Limb (tissue), 2 donors: ENCODE results near the gene CALCOCO1.
"Not testable (repeated sequence)": the region's sequence is repeated elsewhere in the genome, so short reads cannot be mapped to it uniquely, and the experiment has no call there.

Source experiments
- DNase-seq, 2 donors: peaks; one replicate each; pipeline ENCODE4 v3.0.0-alpha.2; 2016; ENCODE audit errors: extremely low spot score in 2 of 2

Gene CALCOCO1

DNA sequence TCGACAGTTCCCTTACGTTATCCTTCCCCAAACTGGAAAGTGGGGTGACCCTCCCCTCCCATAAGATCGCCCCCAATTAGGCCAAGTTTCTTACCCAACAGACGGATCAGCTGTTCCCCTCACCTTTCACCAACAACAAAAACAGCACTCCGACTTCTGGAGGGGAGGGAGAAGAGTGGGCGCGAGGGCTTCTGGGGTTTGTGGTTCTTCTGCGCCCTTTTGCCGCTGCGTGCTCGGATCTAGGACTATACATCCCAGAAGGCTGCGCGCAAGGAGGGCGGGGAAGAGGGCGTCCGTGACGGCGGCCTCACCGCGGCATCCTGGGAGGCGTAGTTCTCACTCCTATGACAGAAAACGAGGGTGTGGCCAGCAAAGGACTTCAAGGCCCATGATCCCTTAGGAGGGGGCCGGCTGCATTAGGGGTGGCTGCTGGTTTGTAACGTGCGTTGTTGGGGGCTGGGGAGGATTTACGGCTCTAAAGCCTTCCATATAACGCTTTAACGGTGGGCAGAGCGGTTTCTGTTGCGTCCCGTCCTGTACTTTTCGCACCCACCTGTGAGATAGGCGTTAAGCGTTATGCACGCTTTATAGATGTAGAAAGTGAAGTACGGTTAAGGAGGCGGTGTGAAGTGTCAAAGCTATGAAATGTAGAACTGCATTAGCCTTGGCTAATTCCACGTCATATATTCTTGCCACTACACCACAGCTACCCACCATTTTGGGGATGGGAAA, at the start of gene CALCOCO1:
CALCOCO1 (minus strand) TSS at position 143 of the 732 bp plus-strand sequence. CDS start 2,210 bp downstream, outside the sequence.
- DNase-seq, result peak; percentile 97 to 98

- no peak for DNase-seq
Observed at GRCh38 chr12:53776872-53777271, 49.6 kb upstream of the CALCOCO1 start.

DNA sequence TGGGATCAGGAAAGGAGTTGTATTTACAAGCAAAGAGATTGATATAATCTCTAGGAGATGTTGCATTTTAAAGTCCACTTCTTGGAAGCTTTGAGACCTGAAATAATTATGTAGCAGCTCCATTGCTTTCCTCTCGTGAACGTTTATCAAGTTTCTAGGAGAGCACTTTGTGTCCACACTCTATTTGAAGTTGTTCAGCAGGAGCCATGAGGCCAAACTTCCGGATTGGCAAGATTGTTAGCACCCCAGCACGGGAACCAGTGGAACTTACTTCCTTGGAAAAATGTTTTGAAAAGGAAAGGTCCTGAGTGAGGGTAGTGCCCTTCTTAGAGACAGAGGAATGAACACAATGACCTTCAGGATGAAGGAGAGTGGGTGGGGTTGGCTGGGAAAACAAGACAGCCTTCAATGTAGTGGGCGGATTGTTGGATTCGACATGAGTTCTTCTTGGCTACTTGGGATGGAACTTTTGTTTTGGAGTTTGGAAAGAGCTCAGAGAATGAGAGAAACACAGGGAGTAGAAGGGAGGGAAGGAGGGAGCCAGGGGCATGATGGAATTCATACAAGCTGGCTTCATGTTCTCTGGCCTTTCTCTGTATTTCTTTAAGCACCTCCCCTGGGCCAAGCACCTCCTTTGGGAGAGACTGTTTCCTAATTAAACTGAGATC, 48.4 kb upstream of the CALCOCO1 start:
- DNase-seq, result no peak

- DNase-seq, result no peak
Observed at GRCh38 chr12:53770281-53770680, 43.0 kb upstream of the CALCOCO1 start.

DNA sequence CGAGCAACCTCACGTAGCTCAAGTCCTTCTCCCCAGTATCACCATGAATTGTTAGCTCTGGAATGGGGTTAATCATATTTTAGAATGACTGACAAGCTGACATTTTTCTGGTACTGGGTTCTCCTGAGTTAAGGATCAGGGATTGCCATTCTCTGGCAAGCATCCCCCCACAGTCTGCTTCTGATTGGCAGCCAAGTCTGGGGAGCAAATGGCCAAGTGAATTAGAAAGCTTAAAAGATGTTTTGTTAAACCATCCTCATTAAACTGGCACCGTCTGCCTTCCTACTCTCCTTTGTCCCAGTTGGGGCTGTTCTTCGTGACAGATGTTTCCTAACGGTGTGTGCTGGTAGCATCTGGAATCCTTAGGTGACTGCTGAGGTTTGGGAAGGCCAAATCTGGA, 41.7 kb upstream of the CALCOCO1 start:
- DNase-seq, result no peak

DNA sequence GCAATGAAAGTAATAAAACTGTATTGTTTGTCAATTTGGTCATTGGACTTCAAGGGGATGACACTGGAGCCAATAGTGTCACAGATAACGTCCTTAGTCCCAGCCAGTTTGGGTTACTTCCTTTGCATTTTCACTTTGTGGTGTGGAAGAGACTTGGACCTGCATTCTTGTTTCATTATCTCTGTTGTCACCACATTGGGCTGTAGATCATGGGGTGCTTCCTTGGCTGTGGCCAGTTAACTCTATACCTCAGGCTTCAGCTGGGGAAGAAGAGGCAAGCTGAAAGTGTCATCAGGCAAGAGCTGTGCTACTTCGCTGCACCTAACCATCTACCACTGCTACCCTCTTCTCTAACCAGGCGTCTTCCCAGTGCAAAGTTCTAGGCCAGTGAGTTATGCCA, 39.6 kb upstream of the CALCOCO1 start:
- DNase-seq, result no peak

DNA sequence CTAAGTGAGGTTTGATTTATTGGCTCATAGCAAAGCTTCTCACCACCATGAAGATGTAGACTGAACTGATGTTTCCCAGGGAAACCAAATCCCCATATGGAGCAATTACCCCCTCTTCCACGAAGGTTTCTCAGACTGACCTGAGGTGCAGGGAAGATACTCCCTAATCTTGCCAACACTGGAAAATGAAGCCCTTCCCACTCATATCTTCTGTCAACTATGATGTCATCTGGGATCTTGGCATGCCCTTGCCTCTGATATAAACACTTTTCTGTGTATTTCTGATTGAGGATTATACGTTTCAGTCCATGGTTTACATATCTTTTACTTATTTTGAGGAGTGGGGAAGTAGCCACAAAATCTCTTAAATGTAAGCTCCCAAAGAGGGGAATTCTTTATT, 38.6 kb upstream of the CALCOCO1 start:
- no peak for DNase-seq

DNA sequence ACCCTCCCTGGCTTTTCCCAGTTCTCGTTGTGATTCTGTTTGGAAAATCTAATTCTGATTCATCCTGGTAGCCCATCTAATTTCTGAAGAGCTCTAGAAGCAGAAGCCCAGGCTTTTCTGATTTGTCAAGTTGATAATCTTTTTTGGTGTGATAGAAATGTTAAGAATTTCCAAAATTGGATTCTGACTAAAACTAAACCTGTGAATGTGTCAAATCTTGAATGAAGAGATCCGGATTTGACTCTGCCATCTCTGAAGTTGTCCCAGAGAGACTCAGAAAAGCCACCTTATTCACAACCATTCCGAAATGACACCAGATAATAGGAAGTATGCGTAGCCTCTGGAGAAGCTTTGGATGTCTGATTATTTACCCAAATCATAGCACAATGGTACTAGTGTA, 37.4 kb upstream of the CALCOCO1 start:
- no peak for DNase-seq

DNA sequence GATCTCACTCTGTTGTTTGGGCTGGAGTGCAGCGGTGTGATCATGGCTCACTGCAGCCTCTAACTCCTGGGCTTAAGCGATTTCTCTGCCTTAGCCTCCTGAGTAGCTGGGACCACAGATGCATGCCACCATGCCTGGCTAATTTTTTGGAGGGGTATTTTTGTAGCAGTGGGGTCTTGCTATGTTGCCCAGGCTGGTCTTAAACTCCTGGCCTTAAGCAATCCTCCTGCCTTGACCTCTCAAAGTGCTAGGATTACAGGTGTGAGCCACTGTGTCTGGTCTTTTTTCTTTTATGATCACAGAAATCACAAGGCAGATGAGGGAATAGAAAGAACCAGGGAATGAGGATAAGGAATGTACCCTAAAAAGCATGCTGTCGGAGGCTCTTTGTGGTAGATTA, 35.5 kb upstream of the CALCOCO1 start:
- not testable (repeated sequence) for DNase-seq

GRCh38 chr12:53761306-53761705, 34.1 kb upstream of the CALCOCO1 start:
- DNase-seq, result no peak

DNA sequence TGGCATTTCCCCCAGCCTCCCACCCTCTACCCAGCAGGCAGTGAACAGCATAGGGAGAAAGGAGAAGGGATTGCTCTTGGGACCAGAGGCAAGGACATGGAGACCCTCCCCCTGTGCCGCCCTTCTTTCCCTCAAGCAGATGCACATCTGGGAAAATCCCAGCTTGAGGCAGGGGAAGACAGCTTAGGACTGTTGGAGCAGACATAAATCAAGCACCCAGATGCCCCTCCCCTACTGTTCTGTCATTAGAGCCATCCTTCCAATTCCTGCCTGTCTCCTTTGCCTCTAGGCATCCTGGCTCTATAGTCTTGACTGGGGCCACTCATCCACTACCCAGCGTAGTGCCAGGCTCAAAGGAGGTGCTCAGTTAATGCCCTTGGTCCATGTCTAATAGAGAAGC, 32.0 kb upstream of the CALCOCO1 start:
- no peak for DNase-seq

- no peak for DNase-seq
Observed at GRCh38 chr12:53758730-53759103, 31.5 kb upstream of the CALCOCO1 start.

- DNase-seq, result no peak
Observed at GRCh38 chr12:53758081-53758729, 31.0 kb upstream of the CALCOCO1 start.

- peak; percentile 66 to 89 for DNase-seq
Observed at GRCh38 chr12:53757101-53757770, 30.0 kb upstream of the CALCOCO1 start.

GRCh38 chr12:53756300-53757100, 29.2 kb upstream of the CALCOCO1 start:
- DNase-seq, result no peak

GRCh38 chr12:53755893-53756292, 28.6 kb upstream of the CALCOCO1 start:
- DNase-seq, result no peak

- DNase-seq, result no peak
Observed at GRCh38 chr12:53755451-53755891, 28.2 kb upstream of the CALCOCO1 start.

DNA sequence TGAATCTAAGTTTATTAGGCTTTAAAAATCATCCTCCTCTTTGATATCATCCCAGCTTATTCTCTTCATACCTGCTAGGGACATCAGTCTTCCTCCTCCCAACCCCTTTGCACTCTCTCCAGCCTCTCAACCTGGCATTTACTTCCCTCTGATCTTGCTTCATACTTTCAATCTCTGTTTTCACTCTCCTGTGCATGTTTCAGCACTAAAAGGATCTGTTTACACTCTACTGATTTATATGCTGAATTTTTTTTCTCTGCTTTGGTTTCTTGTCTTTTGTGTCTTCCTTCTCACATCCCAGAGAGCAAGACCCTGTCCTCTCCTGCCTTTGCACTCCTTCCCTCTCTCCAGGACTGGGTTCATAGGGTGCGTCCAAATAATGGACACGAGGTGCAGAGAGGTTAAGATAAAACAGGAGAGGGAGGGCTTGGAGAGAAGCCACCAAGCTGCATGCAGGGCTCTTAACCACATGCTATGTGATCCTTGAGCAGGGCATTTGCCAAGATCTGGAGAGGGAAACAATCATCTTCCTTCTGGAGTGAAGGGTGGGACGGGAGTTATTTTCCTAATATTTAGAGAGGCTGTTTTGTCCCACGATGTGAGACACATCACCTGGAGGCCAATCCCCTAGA, 27.5 kb upstream of the CALCOCO1 start:
- DNase-seq, result no peak

DNA sequence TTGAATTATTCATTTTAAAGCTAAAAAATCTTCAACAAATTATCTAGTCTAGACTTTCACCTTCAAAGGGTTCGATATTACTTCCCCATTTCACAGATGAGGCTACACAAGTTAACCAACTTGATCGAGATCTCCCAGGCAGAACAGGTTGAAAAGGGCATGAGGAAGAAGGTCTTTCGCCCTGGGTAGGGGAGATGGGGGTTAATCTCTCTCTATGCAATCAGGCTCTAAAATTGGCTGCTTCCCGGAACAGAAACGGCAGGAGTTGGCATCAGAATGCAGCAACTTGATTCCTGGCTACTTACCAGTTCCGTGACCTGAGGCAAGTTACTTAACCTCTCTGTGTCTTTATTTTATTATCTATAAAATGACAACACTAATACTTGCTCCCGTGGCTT, 26.9 kb upstream of the CALCOCO1 start:
- no peak for DNase-seq

- DNase-seq, result no peak
Observed at GRCh38 chr12:53752621-53753020, 25.4 kb upstream of the CALCOCO1 start.

DNA sequence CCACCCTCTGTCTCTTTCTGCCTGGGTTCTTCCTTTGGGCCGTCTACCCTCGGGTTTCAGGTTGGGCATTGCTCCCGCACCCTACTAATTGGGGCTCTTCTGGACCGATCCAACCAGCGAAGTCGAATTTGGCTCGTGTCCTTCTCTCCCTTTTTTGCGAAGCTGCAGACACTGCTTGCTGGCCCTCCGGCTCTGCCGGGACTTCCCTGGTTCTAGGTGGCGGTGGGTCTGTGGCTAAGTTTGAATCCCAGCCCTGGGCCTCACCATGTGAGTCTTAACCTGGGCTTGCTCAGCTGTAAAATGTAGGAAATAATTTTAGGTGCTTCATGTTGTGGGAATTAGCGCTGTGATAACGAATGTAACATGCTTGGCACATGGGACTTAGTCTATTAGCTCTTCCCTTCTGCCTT, 24.9 kb upstream of the CALCOCO1 start:
- no peak for DNase-seq
